Tibial artery (tissue), 4 donors: ENCODE measurements around the gene JMJD1C.
A peak's percentile ranks its signal among the peaks of the same experiment; 100 is the strongest.

Experiments used
- DNase-seq, 2 donors: peaks; one replicate each; pipeline ENCODE4 v3.0.0-alpha.2; 2019
- H3K27ac ChIP-seq, 2 donors: fragments of 200-600 bp; sonication (generic) in 1 of 2; 1 replicate in 1 of 2; 2 replicates in 1 of 2; pipeline ENCODE4 v1.5.1; 2018 to 2019; ENCODE audit warnings: mild to moderate bottlenecking in 1 of 2
- H3K27me3 ChIP-seq, 2 donors: fragments of 200-600 bp; sonication (generic) in 1 of 2; one replicate each; pipeline versions ENCODE4 v1.5.1 to v1.6.0; 2016 to 2019
- H3K36me3 ChIP-seq, 3 donors: fragments of 200-600 bp; sonication (generic) in 2 of 3; one replicate each; pipeline ENCODE4 v1.5.1; 2016 to 2019; ENCODE audit warnings: mild to moderate bottlenecking in 2 of 3
- H3K4me1 ChIP-seq, 4 donors: fragments of 200-600 bp; sonication (generic) in 2 of 4; 1 replicate in 3 of 4; 2 replicates in 1 of 4; pipeline ENCODE4 v1.5.1; 2016 to 2019
- H3K4me3 ChIP-seq, 2 donors: fragments of 200-600 bp; sonication (generic) in 1 of 2; 1 replicate in 1 of 2; 2 replicates in 1 of 2; pipeline ENCODE4 v1.5.1; 2018 to 2019; ENCODE audit warnings: mild to moderate bottlenecking in 2 of 2
- H3K9me3 ChIP-seq, 3 donors: fragments of 200-600 bp; sonication (generic) in 1 of 3; one replicate each; pipeline ENCODE4 v1.5.1; 2016 to 2019
- intact Hi-C: fragments of 100-400 bp; cut with DNase I; formaldehyde crosslinking; loops from one replicate; pipeline ENCODE4 v1.15.0; 2023; ENCODE audit warnings: low total_unique reads
- TF ChIP-seq, protein P1 (sequence below), 2 experiments: fragments of 200-600 bp in 1 of 2; fragments of 450-650 bp in 1 of 2; IDR thresholded peaks; one replicate each; pipeline ENCODE4 v1.5.1; 2017 to 2019; ENCODE audit warnings: antibody characterized with exemption in 2 of 2, mild to moderate bottlenecking in 1 of 2, moderate library complexity in 1 of 2

Gene JMJD1C

DNA sequence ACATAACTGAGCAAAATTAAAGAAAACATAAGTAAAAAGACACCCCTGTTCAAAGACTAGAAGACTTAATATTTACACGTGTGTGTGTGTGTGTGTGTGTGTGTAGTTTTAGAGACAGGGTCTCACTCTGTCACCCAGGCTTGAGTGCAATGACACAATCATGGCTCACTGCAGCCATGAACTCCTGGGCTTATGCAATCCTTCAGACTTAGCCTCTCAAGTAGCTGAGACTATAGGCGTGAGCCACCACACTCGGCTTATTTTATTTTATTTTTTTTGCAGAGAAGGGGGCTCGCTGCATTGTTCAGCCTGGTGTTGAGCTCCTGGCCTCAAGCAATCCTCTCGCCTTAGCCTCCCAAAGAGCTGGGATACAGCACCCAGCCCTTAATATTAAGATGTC is 90.3 kb downstream of the JMJD1C start:
- Histone ChIP-seq H3K27ac (peak overlapping the region in 1 of 2 donors; percentile 9), H3K9me3 (no peaks in the 10 kb centered on the region), H3K4me3 (no peak overlapping the region), H3K36me3 (peaks cover 0 to 8% (median 5%) of the 10 kb centered on the region in 3 donors), H3K4me1 (peaks cover 0 to 36% (median 11%) of the 10 kb centered on the region in 4 donors), H3K27me3 (no peaks in the 10 kb centered on the region)
- no peak for DNase-seq
- TF ChIP-seq, protein P1, sequence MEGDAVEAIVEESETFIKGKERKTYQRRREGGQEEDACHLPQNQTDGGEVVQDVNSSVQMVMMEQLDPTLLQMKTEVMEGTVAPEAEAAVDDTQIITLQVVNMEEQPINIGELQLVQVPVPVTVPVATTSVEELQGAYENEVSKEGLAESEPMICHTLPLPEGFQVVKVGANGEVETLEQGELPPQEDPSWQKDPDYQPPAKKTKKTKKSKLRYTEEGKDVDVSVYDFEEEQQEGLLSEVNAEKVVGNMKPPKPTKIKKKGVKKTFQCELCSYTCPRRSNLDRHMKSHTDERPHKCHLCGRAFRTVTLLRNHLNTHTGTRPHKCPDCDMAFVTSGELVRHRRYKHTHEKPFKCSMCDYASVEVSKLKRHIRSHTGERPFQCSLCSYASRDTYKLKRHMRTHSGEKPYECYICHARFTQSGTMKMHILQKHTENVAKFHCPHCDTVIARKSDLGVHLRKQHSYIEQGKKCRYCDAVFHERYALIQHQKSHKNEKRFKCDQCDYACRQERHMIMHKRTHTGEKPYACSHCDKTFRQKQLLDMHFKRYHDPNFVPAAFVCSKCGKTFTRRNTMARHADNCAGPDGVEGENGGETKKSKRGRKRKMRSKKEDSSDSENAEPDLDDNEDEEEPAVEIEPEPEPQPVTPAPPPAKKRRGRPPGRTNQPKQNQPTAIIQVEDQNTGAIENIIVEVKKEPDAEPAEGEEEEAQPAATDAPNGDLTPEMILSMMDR (IDR thresholded peaks at IDR 0.05): no peak
- intact Hi-C loops: no loop called here

DNA sequence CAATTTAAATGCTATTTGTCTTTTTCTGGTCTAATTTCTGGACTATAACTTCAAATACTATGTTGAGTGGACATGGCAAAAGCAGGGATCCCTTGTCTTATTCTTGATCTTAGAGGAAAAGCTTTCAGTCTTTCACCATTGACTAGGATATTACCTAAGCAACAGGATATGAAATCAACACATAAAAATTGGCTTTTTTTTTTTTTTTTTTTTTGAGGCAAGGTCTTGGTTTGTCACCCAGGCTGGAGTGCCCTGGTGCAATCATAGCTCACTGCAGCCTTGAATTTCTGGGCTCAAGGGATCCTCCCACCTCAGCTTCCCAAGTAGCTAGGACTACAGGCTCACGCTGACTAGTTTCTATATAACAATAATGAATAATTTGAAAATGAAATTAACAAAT is 90.8 kb downstream of the JMJD1C start:
- TF ChIP-seq, protein P1 (IDR thresholded peaks at IDR 0.05): no peak
- intact Hi-C loops: no loop called here
- Histone ChIP-seq H3K27ac (peak overlapping the region in 1 of 2 donors; percentile 9), H3K4me3 (no peak overlapping the region), H3K9me3 (no peaks in the 10 kb centered on the region), H3K27me3 (no peaks in the 10 kb centered on the region), H3K4me1 (peaks cover 0 to 36% (median 11%) of the 10 kb centered on the region in 4 donors), H3K36me3 (peaks cover 0 to 6% (median 2%) of the 10 kb centered on the region in 3 donors)
- DNase-seq: no peak

DNA sequence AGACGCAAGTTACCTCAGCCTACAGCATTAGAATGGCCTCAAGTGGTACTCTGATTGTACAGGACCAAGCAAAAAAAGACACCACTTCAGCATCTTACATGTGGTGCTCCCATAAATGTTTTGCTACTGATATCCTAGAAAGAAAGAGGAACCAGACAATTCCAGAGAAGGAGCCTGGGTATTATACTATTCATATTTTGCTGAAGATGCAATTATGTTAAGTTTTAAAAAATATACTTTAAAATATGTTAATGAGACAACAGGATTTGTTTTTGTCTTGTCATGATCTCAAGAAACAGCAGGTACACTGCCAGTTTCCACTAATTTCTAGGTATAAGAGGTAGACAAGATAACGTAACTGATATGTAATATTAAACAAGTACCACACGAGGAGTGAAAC is 92.6 kb downstream of the JMJD1C start:
- H3K36me3 ChIP-seq: no peaks in the 10 kb centered on the region
- peaks cover 0 to 36% (median 11%) of the 10 kb centered on the region in 4 donors for H3K4me1 ChIP-seq
- no peaks in the 10 kb centered on the region for H3K9me3 ChIP-seq
- intact Hi-C loops: no loop called here
- no peaks in the 10 kb centered on the region for H3K27me3 ChIP-seq
- H3K4me3 ChIP-seq: no peak overlapping the region
- TF ChIP-seq, protein P1 (IDR thresholded peaks at IDR 0.05): no peak
- DNase-seq: no peak
- no peak overlapping the region for H3K27ac ChIP-seq

DNA sequence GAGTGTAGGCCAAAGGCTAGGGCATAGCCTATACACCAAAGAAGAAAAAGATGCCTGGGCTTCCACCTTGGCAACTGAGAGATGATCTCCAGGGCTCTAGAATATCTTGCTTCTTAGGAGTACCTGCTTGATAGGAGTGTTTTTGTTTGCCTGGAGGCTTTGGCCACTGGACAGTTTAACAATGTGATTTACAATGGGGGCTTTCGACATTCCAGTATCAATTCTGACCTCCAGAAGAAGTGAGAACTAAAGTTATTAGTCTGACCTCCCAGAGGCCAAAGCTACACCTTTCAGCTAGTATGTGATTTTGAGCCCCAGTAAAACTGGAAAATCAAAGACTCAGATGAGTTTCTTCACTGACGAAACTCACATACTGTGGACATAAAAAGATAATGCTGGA is 96.1 kb downstream of the JMJD1C start:
- Histone ChIP-seq H3K36me3 (no peaks in the 10 kb centered on the region), H3K4me1 (peaks cover 0 to 5% (median 0%) of the 10 kb centered on the region in 4 donors), H3K9me3 (no peaks in the 10 kb centered on the region), H3K27me3 (no peaks in the 10 kb centered on the region), H3K27ac (no peak overlapping the region), H3K4me3 (no peak overlapping the region)
- DNase-seq: no peak
- TF ChIP-seq, protein P1 (IDR thresholded peaks at IDR 0.05): no peak
- intact Hi-C loops: no loop called here

DNA sequence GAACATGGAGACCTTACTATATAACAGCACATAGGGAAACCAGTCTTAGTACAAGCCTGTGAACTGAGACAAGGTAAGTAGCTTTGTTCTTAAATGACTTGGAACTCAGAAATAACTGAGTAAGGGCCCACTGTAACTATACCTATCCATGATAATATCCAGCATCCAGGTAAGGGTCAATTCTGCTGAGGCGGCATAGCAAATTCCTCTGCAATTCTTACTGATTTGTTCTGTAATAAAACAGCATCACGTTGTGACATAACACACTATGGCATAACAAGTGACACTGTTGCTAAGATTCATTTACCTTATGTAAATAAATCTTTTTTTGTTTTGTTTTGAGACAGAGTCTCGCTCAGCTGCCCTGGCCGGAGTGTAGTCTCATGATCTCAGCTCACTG is 97.4 kb downstream of the JMJD1C start:
- H3K27ac ChIP-seq: no peak overlapping the region
- no peak overlapping the region for H3K4me3 ChIP-seq
- TF ChIP-seq, protein P1 (IDR thresholded peaks at IDR 0.05): no peak
- no peaks in the 10 kb centered on the region for H3K36me3 ChIP-seq
- no peak for DNase-seq
- H3K4me1 ChIP-seq: peaks cover 0 to 5% (median 0%) of the 10 kb centered on the region in 4 donors
- H3K27me3 ChIP-seq: no peaks in the 10 kb centered on the region
- intact Hi-C loops: no loop called here
- H3K9me3 ChIP-seq: no peaks in the 10 kb centered on the region

DNA sequence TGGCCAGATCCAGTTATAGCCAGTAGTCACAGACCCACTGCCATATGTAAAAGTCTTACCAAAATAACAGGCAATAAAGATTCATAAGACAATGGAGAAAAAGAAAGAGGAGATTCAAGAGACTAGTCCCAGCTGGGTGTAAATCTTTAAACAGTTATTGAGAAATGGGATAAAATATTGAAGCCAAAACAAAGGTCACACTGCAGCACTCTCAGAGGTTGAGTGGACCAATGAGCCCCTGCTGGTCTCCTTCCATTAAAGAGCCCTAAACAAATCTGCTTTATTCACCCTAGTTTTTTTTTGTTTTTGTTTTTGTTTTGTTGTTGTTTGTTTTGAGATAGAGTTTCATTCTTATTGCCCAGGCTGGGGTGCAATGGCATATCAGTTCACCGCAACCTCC is 98.8 kb downstream of the JMJD1C start:
- no peak for DNase-seq
- Histone ChIP-seq H3K36me3 (no peaks in the 10 kb centered on the region), H3K4me1 (no peaks in the 10 kb centered on the region), H3K4me3 (no peak overlapping the region), H3K27ac (no peak overlapping the region), H3K9me3 (no peaks in the 10 kb centered on the region), H3K27me3 (no peaks in the 10 kb centered on the region)
- TF ChIP-seq, protein P1 (IDR thresholded peaks at IDR 0.05): no peak
- intact Hi-C loops: no loop called here
